NCI-H2196 treated with DMSO at 0.1 percent for 48 hours (cell line): ENCODE measurements around the gene MRPL18.
"Not testable (repeated sequence)": the region's sequence is repeated elsewhere in the genome, so short reads cannot be mapped to it uniquely, and the experiment has no call there.

Source experiments
- DNase-seq: peaks from one replicate; lab custom pipeline; 2025; ENCODE audit not compliant: unreplicated experiment; lab: John Stamatoyannopoulos, UW

The MRPL18 gene

DNA sequence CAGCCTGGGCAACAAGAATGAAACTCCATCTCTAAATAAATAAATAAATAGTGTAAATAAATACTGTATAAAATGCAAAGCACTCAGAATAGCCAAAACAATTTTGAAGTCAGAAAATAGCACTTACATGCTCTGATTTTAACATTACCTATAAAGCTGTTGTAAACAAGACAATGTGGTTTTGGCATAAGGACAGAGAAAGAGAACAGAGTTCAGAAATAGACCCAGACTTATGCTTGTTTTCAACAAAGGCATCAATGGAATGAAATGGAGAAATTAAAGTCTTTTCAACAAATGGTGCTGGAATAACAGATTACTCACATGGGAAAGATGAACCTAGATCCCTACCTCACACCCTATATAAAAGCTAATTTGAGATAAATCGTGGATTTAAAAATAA is 18.1 kb upstream of the MRPL18 start:
- DNase-seq = no peak

DNA sequence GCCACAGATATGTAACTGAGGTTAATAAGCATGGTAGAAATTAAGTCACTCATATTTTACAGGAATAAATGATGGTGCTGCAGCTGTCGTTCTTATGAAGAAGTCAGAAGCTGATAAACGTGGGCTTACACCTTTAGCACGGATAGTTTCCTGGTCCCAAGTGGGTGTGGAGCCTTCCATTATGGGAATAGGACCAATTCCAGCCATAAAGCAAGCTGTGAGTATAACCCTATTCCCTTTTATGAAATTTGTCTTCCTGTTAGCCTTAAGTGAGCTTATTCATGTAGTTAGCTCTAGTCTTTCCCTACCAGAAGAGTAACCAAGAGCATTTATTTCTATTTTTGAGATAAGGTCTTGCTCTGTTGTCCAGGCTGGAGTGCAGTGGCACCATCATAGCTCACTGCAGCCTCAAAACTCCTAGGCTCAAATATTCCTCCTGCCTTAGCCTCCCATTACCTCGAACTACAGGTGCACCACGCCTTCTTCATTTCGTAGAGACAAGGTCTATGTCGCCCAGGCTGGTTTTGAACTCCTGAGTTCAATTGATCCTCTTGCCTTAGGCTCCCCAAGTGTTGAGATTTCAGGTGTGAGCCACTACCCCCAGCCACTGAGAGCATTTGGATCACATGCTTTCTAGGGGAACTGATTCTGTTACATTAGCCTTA is 12.9 kb upstream of the MRPL18 start:
- no peak for DNase-seq

DNA sequence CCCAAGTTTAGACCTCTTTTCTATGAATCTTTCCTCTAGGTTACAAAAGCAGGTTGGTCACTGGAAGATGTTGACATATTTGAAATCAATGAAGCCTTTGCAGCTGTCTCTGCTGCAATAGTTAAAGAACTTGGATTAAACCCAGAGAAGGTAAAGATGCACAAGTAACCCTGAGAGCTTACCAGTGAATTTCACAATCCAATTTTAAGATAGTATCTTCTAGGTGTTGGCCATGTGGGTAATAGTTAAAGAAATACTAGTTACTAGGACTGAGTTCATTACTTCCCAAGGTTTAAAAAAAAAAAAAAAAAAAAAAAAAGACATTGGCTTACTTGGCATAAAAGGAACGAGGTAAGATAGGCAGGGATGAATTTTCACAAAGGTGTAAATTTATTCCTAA is 12.1 kb upstream of the MRPL18 start:
- DNase-seq = no peak

DNA sequence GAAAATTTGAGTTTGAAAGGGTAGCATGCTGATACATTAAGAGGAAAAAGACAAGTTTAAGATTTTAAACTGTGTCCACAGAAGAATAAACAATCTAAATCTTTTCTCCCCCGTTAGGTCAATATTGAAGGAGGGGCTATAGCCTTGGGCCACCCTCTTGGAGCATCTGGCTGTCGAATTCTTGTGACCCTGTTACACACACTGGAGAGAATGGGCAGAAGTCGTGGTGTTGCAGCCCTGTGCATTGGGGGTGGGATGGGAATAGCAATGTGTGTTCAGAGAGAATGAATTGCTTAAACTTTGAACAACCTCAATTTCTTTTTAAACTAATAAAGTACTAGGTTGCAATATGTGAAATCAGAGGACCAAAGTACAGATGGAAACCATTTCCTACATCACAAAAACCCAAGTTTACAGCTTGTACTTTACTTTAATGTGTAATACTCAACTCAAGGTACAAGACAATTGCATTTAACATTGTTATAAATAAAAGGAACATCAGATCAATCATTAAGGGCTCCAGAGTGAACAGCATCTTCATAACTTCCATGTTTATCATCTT is 11.6 kb upstream of the MRPL18 start:
- no peak for DNase-seq

- no peak for DNase-seq
These were observed 2.0 kb upstream of the MRPL18 start for GRCh38 chr6:159788276-159788675.

DNA sequence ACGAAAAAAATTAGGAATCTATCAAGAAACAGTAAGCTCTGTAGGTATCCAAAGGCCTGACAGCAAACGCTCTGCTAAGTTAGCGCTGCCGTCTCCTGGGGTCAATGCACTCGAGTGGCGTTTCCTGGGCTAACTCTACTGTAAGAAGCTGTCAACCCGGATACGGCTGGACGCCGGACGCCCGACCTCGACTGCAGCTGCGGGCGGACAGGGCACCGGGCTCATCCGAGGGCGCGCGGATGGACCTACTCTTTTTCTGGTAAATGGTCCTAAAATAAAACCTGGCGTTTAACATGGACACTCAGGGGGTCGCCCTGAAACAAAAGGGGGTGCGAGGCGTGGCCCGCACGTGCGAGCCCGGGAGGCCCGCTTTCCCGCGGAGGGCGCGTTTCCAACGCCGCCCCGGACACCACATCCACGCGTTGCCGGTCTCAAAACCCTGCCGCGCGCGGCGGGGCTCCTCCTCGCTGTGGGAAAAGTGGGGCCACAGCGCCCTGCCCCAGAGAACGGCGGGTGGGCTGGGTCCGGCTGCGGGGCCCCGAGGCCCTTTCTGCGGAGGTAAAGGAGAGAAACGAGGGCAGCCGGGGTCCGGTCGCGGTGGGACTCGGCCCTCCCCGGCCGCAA is 1.4 kb upstream of the MRPL18 start:
- DNase-seq = no peak

DNA sequence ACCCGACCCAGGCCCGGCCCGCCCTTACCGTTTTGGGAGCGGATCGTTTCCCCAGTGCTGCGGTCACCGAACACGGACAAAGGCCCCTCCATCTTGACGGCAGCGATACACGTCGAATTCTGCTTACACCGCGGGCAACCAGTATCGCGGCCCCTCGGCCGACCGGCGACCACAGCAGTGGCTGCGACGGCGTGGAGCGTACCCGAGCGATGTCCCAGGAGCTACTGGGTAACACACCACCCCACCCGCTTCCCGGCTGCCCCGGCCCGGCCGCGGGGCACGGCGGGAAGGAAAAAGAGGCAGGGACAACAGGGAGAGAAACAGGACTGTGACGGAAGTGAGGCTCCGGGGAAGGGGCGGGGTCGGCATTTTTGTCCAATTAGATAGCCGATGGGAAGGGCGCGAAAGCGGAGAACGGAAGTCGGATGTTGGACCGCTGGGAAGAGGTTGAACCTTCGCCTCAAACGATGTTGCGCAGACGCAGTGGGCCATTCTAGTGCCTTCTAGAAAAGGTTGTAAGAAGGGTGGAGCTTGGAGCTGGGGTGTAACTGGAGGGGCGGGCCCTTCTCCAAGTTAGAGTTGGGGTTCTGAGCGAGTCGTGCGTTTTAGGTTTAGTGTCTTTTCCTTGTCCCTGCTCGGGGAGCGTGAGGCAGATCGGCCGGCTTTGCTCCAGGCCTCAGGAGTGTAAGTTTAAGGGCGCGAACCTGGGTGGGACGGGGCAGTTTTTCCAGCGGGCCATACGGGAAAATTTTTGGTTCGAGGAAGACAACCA is 704 bp upstream of the MRPL18 start, which contains the start of gene TCP1:
TSS of gene TCP1 (minus strand) at position 226 of the 772 bp plus-strand sequence. CDS start at position 92, 134 bp downstream.
- DNase-seq = peak; percentile 86

DNA sequence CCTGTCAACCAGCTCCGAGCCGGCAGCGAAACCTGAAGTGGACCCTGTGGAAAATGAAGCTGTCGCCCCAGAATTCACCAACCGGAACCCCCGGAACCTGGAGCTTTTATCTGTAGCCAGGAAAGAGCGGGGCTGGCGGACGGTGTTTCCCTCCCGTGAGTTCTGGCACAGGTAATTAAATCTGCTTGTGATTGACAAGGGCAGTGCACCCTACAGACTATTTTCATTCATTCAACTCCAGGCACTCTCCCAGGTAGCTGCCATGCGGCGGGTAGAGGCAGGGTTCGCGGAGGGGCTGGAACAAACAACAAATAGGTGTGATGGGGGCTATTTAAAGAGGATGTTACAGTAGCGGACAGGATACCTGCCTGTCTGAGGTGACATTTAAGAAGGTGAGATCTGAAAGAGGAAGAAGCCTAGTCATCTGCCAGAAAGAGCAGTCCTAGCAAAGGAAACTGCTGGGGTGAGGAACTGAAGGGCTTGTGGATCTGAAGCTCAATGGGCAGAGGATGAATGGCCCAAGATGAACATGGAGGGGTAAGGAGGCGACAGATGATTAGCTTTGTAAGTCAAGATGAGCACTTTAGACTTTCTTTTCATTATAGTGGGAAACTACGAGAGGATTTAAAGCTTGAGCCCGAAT is 810 bp downstream of the MRPL18 start:
- no peak for DNase-seq

GRCh38 chr6:159794976-159795375 is 4.7 kb downstream of the MRPL18 start:
- DNase-seq = not testable (repeated sequence)

GRCh38 chr6:159797554-159797953 is 7.3 kb downstream of the MRPL18 start:
- DNase-seq = no peak

- no peak for DNase-seq
These were observed 10.0 kb downstream of the MRPL18 start, which contains the start of gene PNLDC1 for GRCh38 chr6:159800141-159800865. PNLDC1 (plus strand) TSS chr6:159800276; CDS start chr6:159800308, 32 bp downstream.

- no peak for DNase-seq
These were observed 11.7 kb downstream of the MRPL18 start for GRCh38 chr6:159801935-159802334.

- DNase-seq = no peak
These were observed 14.2 kb downstream of the MRPL18 start for GRCh38 chr6:159804504-159804903.

- no peak for DNase-seq
These were observed 15.3 kb downstream of the MRPL18 start for GRCh38 chr6:159805440-159806020.

DNA sequence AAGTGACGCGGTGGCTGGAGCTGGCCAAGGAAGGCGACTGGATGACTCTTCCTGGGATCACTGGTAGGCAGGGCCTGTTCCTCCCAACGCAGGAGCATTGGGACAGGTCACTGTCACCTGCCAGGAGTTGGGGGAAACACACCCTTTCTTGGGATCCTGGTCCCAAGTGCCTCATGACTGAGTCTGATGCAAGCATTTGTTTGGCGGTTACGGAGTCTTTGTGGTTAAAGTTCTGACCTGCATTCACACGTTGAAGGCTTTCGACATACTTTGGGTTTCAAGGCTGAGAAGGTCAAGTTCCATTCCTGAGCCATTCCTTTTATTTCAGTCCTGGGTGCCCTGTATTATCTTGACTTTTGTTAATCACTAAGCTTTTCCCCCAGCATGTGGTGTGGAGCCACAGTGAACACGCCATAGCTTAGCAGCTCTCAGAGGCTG is 15.8 kb downstream of the MRPL18 start:
- no peak for DNase-seq

- no peak for DNase-seq
These were observed 17.0 kb downstream of the MRPL18 start for GRCh38 chr6:159807150-159807858.

DNA sequence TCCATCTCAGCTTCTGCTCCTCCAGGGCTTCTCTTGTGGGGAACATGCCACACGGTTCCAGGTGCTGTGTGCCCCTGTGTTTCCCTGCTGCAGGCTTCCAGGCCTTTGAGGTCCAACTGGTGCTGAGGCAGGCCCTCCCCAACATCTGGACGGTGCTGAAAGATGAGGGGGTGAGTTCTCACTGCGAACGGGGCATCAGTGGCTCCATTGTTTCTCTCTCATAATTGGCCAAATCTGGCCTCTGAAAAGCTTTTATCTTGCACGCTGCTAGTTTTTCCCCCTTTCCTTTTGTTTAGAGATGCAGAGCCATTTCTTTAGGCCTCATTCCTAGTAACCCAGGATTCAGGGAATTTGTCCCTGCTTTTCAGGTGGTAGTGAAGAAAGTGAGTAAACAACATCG is 18.4 kb downstream of the MRPL18 start:
- DNase-seq = no peak

- no peak for DNase-seq
These were observed 18.9 kb downstream of the MRPL18 start for GRCh38 chr6:159809149-159809548.

DNA sequence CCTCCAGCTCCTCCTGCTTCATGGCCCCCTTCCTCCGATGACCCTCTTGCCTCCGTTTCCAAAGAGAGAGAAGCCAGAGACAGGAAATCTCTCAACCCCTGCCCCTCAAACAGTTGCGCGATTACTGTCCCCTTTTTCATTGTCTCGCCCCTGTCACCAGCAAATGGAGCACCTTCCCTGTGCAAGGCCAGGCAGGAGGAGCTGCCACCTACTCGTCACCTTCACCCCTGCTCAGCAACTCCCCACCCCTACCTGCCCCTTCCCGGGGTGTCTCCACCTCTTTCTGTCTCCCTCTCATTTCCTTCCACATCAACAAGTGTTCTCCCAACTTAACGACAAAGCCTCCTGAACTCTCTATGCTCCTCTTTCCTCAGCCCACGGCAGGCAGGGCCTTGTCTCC is 23.5 kb downstream of the MRPL18 start:
- DNase-seq = no peak
